GM12892 (cell line): ENCODE results near the gene ARFGAP2.
"Not testable (repeated sequence)": the region's sequence is repeated elsewhere in the genome, so short reads cannot be mapped to it uniquely, and the experiment has no call there.

ENCODE experiments used
- POLR2A ChIP-seq: IDR thresholded peaks from 2 replicates; pipeline ENCODE4 v1.6.1; 2011; ENCODE audit warnings: low read depth, low read length, control low read depth
- POLR2AphosphoS5 ChIP-seq: IDR thresholded peaks from 2 replicates; pipeline ENCODE4 v1.6.1; 2011; ENCODE audit warnings: low read depth, low read length, control low read depth
- TAF1 ChIP-seq: IDR thresholded peaks from 2 replicates; pipeline ENCODE4 v1.6.1; 2011; ENCODE audit warnings: low read depth, mild to moderate bottlenecking, control low read depth, low read length, borderline replicate concordance

- not testable (repeated sequence) for TF ChIP-seq POLR2AphosphoS5, POLR2A, TAF1
Observed at GRCh38 chr11:47208008-47208552, 31.4 kb upstream of the ARFGAP2 start.
